OCI-LY7 (cell line): ENCODE measurements around the gene ERN1. TPM values are rescaled to one million over a fixed set of nuclear protein-coding genes. Genes with fewer than 3 reads are reported as not detected.

Experiments used
- BruUV-seq: library from RNA; stranded (reverse); fragments of 400-500 nt; replicated peaks from 2 replicates; lab custom pipeline; 2021; lab: Mats Ljungman, UMichigan
- CTCF ChIA-PET: fragments of 300-600 bp; sonication (Branson Sonifier 250); formaldehyde crosslinking; loops from one replicate; lab custom pipeline; 2022; ENCODE audit warnings: antibody characterized with exemption; ENCODE audit not compliant: unreplicated experiment; lab: Charles Lee
- POLR2A ChIA-PET: fragments of 300-600 bp; sonication (Branson Sonifier 250); formaldehyde crosslinking; loops from one replicate; lab custom pipeline; 2022; ENCODE audit warnings: antibody characterized with exemption; lab: Charles Lee
- DNase-seq: peaks from one replicate; pipeline ENCODE4 v3.0.0-alpha.2; 2015; ENCODE audit warnings: low spot score
- H2AFZ ChIP-seq: fragments of 200-600 bp; sonication (generic), shearing (Covaris generic); 2 replicates; pipeline ENCODE4 v1.6.1; 2014; ENCODE audit warnings: mild to moderate bottlenecking, antibody characterized with exemption, low read length, moderate library complexity
- H3K27ac ChIP-seq: fragments of 200-600 bp; sonication (generic); 2 replicates; pipeline ENCODE4 v1.5.1; 2014; ENCODE audit warnings: mixed run types, low read depth, mild to moderate bottlenecking, moderate library complexity, low read length, inconsistent platforms; ENCODE audit not compliant: poor library complexity, severe bottlenecking
- H3K36me3 ChIP-seq: fragments of 200-600 bp; sonication (generic); 2 replicates; pipeline ENCODE4 v1.6.1; 2014; ENCODE audit warnings: mild to moderate bottlenecking, antibody characterized with exemption, low read length, moderate library complexity, mixed read lengths; ENCODE audit not compliant: insufficient read depth
- H3K4me1 ChIP-seq: fragments of 200-600 bp; sonication (generic); 2 replicates; pipeline ENCODE4 v1.5.1; 2014; ENCODE audit warnings: mild to moderate bottlenecking, low read length; ENCODE audit not compliant: insufficient read depth, poor library complexity, severe bottlenecking
- H3K4me2 ChIP-seq: fragments of 200-600 bp; sonication (generic); 2 replicates; pipeline ENCODE4 v1.6.1; 2014; ENCODE audit warnings: mild to moderate bottlenecking, low read length
- H3K4me3 ChIP-seq: fragments of 200-600 bp; sonication (generic); 2 replicates; pipeline ENCODE4 v1.5.1; 2014; ENCODE audit warnings: mild to moderate bottlenecking, low read depth, low read length; ENCODE audit not compliant: poor library complexity, severe bottlenecking
- H3K79me2 ChIP-seq: fragments of 200-600 bp; sonication (generic); 2 replicates; pipeline ENCODE4 v1.6.1; 2016; ENCODE audit warnings: low read depth, mild to moderate bottlenecking, low read length, moderate library complexity, mixed read lengths; ENCODE audit not compliant: insufficient read depth
- H3K9me2 ChIP-seq: fragments of 200-600 bp; sonication (generic); 2 replicates; pipeline ENCODE4 v1.6.1; 2016; ENCODE audit warnings: mild to moderate bottlenecking, low read length, mixed read lengths; ENCODE audit not compliant: insufficient read depth
- H3K9me3 ChIP-seq: fragments of 200-600 bp; sonication (generic); 2 replicates; pipeline ENCODE4 v1.6.1; 2014; ENCODE audit warnings: mild to moderate bottlenecking, mixed run types, low read length, mixed read lengths
- H4K20me1 ChIP-seq: fragments of 200-600 bp; sonication (generic); 2 replicates; pipeline ENCODE4 v1.6.1; 2014; ENCODE audit warnings: mild to moderate bottlenecking, antibody characterized with exemption, low read length, moderate library complexity, mixed read lengths; ENCODE audit not compliant: insufficient read depth
- CTCF ChIP-seq: fragments of 200-600 bp; sonication (generic); conservative IDR thresholded peaks from 2 replicates; pipeline ENCODE4 v1.5.1; 2014; ENCODE audit warnings: mild to moderate bottlenecking, antibody characterized with exemption, low read length, moderate library complexity, mixed read lengths
- EZH2phosphoT487 ChIP-seq: fragments of 200-600 bp; sonication (generic); IDR thresholded peaks from 2 replicates; pipeline ENCODE4 v1.6.1; 2018; ENCODE audit warnings: low read depth, borderline replicate concordance, mild to moderate bottlenecking, mixed run types, antibody characterized with exemption, low read length, moderate library complexity, mixed read lengths
- intact Hi-C: fragments of 100-400 bp; cut with micrococcal nuclease; formaldehyde crosslinking; loops from one replicate; pipeline ENCODE4 v1.10.0; 2022; ENCODE audit not compliant: unreplicated experiment
- total RNA-seq, 2 experiments: library from RNA; depleted of rRNA in 1 of 2; stranded (reverse); fragments of >200 nt in 1 of 2; shearing (Covaris generic) in 1 of 2; gene quantifications; 2 replicates each; pipeline ENCODE4 v1.2.3, GENCODE V29; 2014 to 2022

The ERN1 gene
- total RNA-seq, 2 experiments from 2014 or later, result 22.0 to 70.3 TPM

DNA sequence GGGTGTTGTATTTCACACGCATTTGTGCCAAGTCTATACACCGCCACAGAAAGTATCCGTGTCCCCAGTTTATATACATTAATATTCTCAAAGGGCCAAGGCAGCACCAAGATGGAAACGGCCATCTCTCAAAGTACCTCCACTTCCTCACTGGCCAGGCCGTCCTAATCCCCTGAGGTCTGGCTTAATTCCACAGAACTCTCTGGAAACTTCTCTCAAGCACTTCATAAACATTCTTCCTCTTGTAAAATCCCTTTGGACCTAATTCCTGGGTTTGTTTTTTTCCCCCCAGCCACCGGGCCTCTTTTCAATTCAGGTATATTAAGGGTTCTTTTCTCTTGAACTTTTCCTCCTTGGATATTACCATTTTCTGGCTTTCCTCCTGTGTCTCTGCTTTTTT is 5.1 kb upstream of the ERN1 start:
- intact Hi-C loops, result loop anchor here (5.0 kb wide), 1 partner anchor 218 kb away; the partner anchor contains the start of gene GH1

DNA sequence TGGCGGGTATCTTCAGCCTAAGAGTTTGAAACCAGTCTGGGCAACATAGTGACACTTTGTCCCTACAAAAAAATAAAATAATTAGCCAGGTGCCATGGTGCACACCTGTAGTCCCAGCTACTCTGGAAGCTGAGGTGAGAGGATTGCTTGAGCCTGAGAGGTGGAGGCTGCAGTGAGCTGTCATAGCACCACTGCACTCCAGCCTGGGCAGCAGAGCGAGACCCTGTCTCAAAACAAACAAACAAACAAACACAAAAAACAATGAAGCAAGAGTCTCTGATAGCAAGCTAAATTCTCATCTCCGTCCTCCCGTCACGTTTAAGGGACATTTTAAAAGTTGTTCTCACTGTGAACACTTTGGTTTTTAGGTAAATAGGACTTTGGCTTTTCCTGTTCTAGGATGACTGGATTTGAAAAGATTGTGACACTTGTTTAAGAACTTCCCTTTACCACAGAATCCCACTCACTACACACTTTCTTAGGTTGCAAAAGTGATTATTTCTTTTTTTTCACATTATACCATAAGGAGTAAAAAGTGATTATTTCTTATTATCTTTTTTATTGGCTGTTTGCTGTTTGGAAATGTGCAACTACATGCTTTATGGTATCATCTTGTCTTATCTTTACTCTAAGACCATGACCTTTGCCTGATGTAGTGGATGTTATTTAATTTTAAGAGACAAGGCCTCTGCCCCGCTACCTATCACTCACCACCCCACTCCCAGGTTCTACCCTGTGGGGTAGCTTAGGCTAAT is 4.4 kb upstream of the ERN1 start:
- Histone ChIP-seq H3K4me1 (peaks cover 35% of the 10 kb centered on the region), H3K79me2 (peaks cover 2% of the 10 kb centered on the region; the same call in 1 of the 2 replicates), H3K9me3 (no peaks in the 10 kb centered on the region), H4K20me1 (no peaks in the 10 kb centered on the region; the same call in 1 of the 2 replicates), H3K4me3 (no peak overlapping the region), H3K4me2 (no peak overlapping the region), H3K36me3 (no peaks in the 10 kb centered on the region), H2AFZ (no peak overlapping the region), H3K9me2 (no peaks in the 10 kb centered on the region), H3K27ac (no peak overlapping the region)
- no TSS peak for BruUV-seq
- intact Hi-C loops, result loop anchor here (5.0 kb wide), 1 partner anchor 217 kb away; the partner anchor contains the start of gene GH1
- DNase-seq, result no peak
- POLR2A ChIA-PET, result interaction anchor here (0.9 to 5.5 kb wide), 10 partner anchors 11 to 170 kb away, joined by 3 to 48 read pairs (median 6); partner anchors contain the start of gene ICAM2
- TF ChIP-seq EZH2phosphoT487 (no peak), CTCF (no peak)
- CTCF ChIA-PET, result interaction anchor here (0.5 to 5.0 kb wide), 13 partner anchors 59 to 400 kb away, joined by 3 to 46 read pairs (median 5); no protein-coding TSS in a partner anchor

More for the DNA sequence above, 5.1 kb upstream of the ERN1 start:
- H3K9me3 ChIP-seq, result no peaks in the 10 kb centered on the region
- no peak overlapping the region for H3K27ac ChIP-seq
- TF ChIP-seq CTCF, result no peak
- no peak for TF ChIP-seq EZH2phosphoT487
- DNase-seq, result no peak
- H3K4me3 ChIP-seq, result no peak overlapping the region
- H3K36me3 ChIP-seq, result no peaks in the 10 kb centered on the region
- no peaks in the 10 kb centered on the region for H3K9me2 ChIP-seq
- H3K4me2 ChIP-seq, result no peak overlapping the region
- H4K20me1 ChIP-seq, result no peaks in the 10 kb centered on the region
- POLR2A ChIA-PET, result interaction anchor here (1.7 kb wide), 1 partner anchor 106 kb away, joined by 7 read pairs; no protein-coding TSS in a partner anchor
- H2AFZ ChIP-seq, result no peak overlapping the region
- H3K4me1 ChIP-seq, result peaks cover 35% of the 10 kb centered on the region
- CTCF ChIA-PET, result interaction anchor here (0.6 to 5.0 kb wide), 3 partner anchors 72 to 399 kb away, joined by 4 to 46 read pairs (median 41); no protein-coding TSS in a partner anchor
- H3K79me2 ChIP-seq, result no peaks in the 10 kb centered on the region
- BruUV-seq, result no TSS peak
